ES-I3 (cell line): ENCODE results near the gene NRIP1.

ENCODE experiments used
- H3K36me3 ChIP-seq: 2 replicates; pipeline ENCODE4 v1.6.1; 2013; ENCODE audit warnings: mild to moderate bottlenecking, low read length, control low read depth, moderate library complexity; ENCODE audit not compliant: insufficient read depth
- H3K4me1 ChIP-seq: 2 replicates; pipeline ENCODE4 v1.6.1; 2013; ENCODE audit warnings: mild to moderate bottlenecking, control low read depth, low read length; ENCODE audit not compliant: insufficient read depth
- H3K9ac ChIP-seq: 2 replicates; pipeline ENCODE4 v1.6.1; 2013; ENCODE audit warnings: low read depth, mild to moderate bottlenecking, low read length, moderate library complexity
- H3K9me3 ChIP-seq: 2 replicates; pipeline ENCODE4 v1.6.1; 2013; ENCODE audit warnings: mild to moderate bottlenecking, low read length, moderate library complexity; ENCODE audit not compliant: control insufficient read depth, insufficient read depth

The NRIP1 gene

GRCh38 chr21:15064576-15065391 is at the start of gene NRIP1:
NRIP1 (minus strand) TSS chr21:15065000; CDS start chr21:14968192, 96,808 bp downstream.
- H3K9ac ChIP-seq = peak within 1 kb of the TSS; percentile 80
- H3K9me3 ChIP-seq = no peaks in the 10 kb centered on the region
- H3K36me3 ChIP-seq = no peaks in the 10 kb centered on the region
- peaks cover 22% of the 10 kb centered on the region for H3K4me1 ChIP-seq

GRCh38 chr21:15112858-15113257 is 48.1 kb upstream of the NRIP1 start:
- H3K4me1 ChIP-seq = no peaks in the 10 kb centered on the region
- H3K9ac ChIP-seq = no peak overlapping the region
- H3K9me3 ChIP-seq = no peaks in the 10 kb centered on the region
- no peaks in the 10 kb centered on the region for H3K36me3 ChIP-seq

GRCh38 chr21:15108801-15109200 is 44.0 kb upstream of the NRIP1 start:
- Histone ChIP-seq H3K4me1 (no peaks in the 10 kb centered on the region), H3K9ac (no peak overlapping the region), H3K9me3 (no peaks in the 10 kb centered on the region), H3K36me3 (no peaks in the 10 kb centered on the region)

GRCh38 chr21:15104470-15104869 is 39.7 kb upstream of the NRIP1 start:
- H3K4me1 ChIP-seq = no peaks in the 10 kb centered on the region
- no peaks in the 10 kb centered on the region for H3K9me3 ChIP-seq
- H3K9ac ChIP-seq = no peak overlapping the region
- no peaks in the 10 kb centered on the region for H3K36me3 ChIP-seq

DNA sequence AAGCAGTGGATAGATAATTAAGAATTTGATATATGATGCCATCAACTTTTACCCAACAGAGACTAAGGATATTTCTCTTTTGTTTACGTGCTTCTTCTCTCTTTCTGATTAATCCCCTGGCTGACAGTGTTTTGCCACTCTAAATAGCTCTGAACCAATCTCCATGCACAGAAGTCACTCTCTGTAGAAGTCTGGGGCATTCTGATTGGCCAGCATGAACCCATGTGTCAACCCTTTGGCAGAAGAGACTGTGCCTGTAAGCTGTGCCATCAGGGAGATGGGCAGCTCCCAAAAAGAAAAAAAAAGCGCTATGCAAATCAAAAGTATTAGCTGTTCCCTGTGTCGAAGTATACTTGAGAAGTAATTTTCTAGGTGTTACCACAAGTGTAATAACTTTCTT is 34.1 kb upstream of the NRIP1 start:
- Histone ChIP-seq H3K9ac (no peak overlapping the region), H3K4me1 (peaks cover 6% of the 10 kb centered on the region; the same call in 1 of the 2 replicates), H3K9me3 (no peaks in the 10 kb centered on the region), H3K36me3 (no peaks in the 10 kb centered on the region)

- Histone ChIP-seq H3K9ac (no peak overlapping the region), H3K9me3 (no peaks in the 10 kb centered on the region), H3K36me3 (no peaks in the 10 kb centered on the region), H3K4me1 (peaks cover 6% of the 10 kb centered on the region; the same call in 1 of the 2 replicates)
Observed at GRCh38 chr21:15098181-15098580, 33.4 kb upstream of the NRIP1 start.

GRCh38 chr21:15097580-15097979 is 32.8 kb upstream of the NRIP1 start:
- Histone ChIP-seq H3K9ac (no peak overlapping the region), H3K36me3 (no peaks in the 10 kb centered on the region), H3K9me3 (no peaks in the 10 kb centered on the region), H3K4me1 (peaks cover 6% of the 10 kb centered on the region; the same call in 1 of the 2 replicates)

- Histone ChIP-seq H3K36me3 (no peaks in the 10 kb centered on the region), H3K9ac (no peak overlapping the region)
Observed at GRCh38 chr21:15096146-15096545, 31.3 kb upstream of the NRIP1 start.

GRCh38 chr21:15095326-15095725 is 30.5 kb upstream of the NRIP1 start:
- H3K4me1 ChIP-seq = peaks cover 6% of the 10 kb centered on the region; the same call in 1 of the 2 replicates
- no peak overlapping the region for H3K9ac ChIP-seq
- no peaks in the 10 kb centered on the region for H3K36me3 ChIP-seq
- H3K9me3 ChIP-seq = no peaks in the 10 kb centered on the region

More at GRCh38 chr21:15096146-15096545, 31.3 kb upstream of the NRIP1 start:
- peaks cover 6% of the 10 kb centered on the region; the same call in 1 of the 2 replicates for H3K4me1 ChIP-seq
- H3K9me3 ChIP-seq = no peaks in the 10 kb centered on the region

- Histone ChIP-seq H3K9ac (no peak overlapping the region), H3K4me1 (peaks cover 6% of the 10 kb centered on the region; the same call in 1 of the 2 replicates), H3K9me3 (no peaks in the 10 kb centered on the region), H3K36me3 (no peaks in the 10 kb centered on the region)
Observed at GRCh38 chr21:15094706-15095105, 29.9 kb upstream of the NRIP1 start.

DNA sequence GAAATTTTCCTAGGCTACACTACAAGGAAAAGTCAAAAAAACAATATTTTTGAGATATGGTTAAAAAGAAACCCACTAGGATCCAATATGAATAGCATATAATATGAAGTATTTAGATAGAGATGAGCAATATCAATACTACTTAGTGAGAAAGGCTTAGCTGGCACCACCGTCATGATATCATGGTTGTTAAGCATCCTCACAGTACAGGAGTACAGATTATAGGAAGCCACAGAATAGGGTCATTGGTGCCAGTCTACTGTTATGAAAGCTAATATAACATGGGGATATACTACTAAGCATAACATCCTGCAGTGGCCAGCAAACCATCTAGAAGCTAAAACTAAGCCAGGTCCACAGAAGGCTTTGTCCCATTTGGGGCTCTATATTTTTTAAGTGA is 28.4 kb upstream of the NRIP1 start:
- H3K9ac ChIP-seq = no peak overlapping the region
- peaks cover 6% of the 10 kb centered on the region; the same call in 1 of the 2 replicates for H3K4me1 ChIP-seq
- H3K36me3 ChIP-seq = no peaks in the 10 kb centered on the region
- H3K9me3 ChIP-seq = no peaks in the 10 kb centered on the region

GRCh38 chr21:15092745-15093144 is 27.9 kb upstream of the NRIP1 start:
- Histone ChIP-seq H3K9ac (no peak overlapping the region), H3K9me3 (no peaks in the 10 kb centered on the region), H3K4me1 (peaks cover 6% of the 10 kb centered on the region; the same call in 1 of the 2 replicates), H3K36me3 (no peaks in the 10 kb centered on the region)

DNA sequence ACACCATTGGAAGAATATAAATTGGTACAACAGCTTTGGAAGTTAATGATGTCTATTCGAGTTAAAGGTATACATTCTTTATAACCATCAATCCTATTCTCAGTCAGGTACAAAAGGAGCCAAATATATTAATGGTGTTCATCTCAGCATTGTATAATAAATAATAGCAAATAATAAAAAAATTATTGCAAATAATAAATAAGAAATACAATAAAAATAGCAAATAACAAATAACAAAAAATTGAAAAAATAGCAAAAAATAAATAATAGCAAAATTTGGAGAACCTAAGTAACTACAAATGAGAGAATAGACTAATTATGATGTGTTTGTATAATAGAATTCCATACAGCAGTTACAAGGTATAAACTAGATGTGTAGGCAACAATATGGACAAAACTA is 25.6 kb upstream of the NRIP1 start:
- no peaks in the 10 kb centered on the region for H3K36me3 ChIP-seq
- H3K9me3 ChIP-seq = no peaks in the 10 kb centered on the region
- peaks cover 2% of the 10 kb centered on the region; the same call in 1 of the 2 replicates for H3K4me1 ChIP-seq
- no peak overlapping the region for H3K9ac ChIP-seq

DNA sequence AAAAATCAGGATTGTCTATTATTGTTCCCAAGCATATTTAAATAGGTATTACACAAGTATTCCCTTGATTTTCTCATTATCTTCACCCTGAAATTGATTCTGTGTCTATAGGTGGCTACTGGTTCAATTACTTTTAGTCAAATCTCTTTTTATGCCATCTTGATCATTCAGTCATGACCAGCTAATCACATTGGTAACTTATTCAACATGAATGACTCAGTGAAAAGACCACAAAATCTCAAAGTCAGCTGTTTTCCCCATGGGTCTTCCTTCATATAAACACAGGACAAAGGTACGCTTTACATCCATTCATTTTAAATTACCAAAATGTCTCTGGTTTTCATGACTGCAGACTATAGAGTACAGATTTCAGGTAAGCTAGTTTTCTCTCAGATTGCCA is 23.7 kb upstream of the NRIP1 start:
- no peaks in the 10 kb centered on the region for H3K36me3 ChIP-seq

GRCh38 chr21:15084668-15085067 is 19.9 kb upstream of the NRIP1 start:
- Histone ChIP-seq H3K36me3 (no peaks in the 10 kb centered on the region), H3K4me1 (no peaks in the 10 kb centered on the region), H3K9ac (no peak overlapping the region), H3K9me3 (no peaks in the 10 kb centered on the region)

More for the DNA sequence above, 23.7 kb upstream of the NRIP1 start:
- no peaks in the 10 kb centered on the region for H3K9me3 ChIP-seq
- H3K4me1 ChIP-seq = no peaks in the 10 kb centered on the region
- no peak overlapping the region for H3K9ac ChIP-seq
